Measurements from ENCODE around the gene AGPAT3. TPM values are rescaled to one million over a fixed set of nuclear protein-coding genes. Genes with fewer than 3 reads are reported as not detected.

Gene AGPAT3
- total RNA-seq, 1 donor from 2014 or later, result 45.4 TPM

DNA sequence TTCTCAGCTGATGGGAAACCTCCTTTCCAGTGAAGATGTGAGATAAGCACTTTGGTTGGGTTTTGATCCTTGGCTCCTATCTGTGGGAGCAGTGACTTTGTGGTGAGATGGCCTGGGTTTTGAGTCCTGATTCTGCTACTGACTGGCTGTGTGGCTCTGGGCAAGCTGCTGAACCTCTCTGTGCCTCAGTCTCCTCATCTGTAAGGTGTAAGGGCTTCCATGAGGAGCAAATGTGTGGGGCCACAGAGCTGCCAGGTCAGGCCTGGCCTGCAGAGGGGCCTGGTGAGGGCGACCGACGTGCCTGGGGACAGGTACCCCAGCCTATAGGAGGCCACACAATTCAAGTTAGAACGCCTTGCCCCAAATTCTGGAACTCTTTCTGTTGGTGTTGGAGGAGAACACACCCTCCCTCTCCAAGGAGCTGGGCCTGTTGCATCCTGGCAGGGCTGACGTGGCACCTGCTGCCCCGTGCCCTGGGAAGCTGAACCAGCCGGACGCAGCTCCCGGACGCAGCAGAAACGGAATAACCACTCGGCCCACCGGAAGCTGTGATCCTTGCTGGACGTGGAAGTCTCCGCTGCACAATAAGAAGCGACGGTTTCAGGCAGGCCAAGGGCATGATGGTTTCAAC is 62.7 kb downstream of the AGPAT3 start:
- Mint-ChIP-seq H3K36me3 (ENCODE audit: low read depth) (no peaks in the 10 kb centered on the region), H3K27ac (ENCODE audit: unreplicated experiment) (no peak overlapping the region), H3K4me3 (ENCODE audit: unreplicated experiment) (no peak overlapping the region)

DNA sequence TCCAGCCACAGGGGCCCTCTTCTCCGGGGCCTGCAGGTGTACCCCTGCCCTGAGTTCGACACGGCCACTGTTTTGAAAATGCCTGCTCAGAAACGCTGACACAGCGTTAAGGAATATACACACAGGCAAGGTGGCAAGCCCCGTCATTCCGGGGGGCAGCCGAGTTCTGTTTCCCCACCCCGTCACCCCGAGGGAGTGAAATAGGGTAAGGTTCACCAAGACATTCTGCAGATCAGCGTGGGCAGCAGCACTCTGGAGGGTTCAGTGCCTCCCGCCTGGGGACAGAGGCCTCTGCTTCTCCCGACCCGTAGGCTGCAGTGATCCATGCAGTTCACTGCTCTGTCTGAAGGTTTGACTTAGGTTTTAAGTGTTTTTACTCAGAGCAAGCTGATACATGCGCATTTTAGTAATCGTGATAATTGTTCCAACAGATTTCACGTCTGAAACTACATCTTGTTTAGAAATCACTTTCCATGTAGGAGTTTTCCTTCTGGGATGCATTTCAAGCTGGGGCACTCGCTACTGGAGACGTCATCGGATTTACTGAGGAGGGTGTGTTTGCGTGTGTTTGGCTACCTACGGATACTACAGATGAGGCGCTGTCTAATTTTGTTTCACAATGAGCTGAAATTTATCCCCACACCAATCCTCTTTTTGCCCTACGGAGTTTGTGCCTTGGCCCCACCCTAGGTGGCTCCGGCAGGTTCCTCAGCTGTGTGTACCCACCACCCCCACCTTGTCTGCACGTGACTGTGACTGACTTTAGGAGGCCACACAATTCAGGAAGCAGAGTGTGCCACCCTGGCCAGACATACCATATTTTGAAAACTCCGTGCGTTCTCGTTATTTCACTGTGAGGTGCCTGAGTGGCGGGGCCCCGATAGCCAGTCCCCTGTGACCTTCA is 63.5 kb downstream of the AGPAT3 start:
- no peaks in the 10 kb centered on the region for H3K27me3 Mint-ChIP-seq (ENCODE audit: low read depth)
- no peak for TF ChIP-seq CTCF (IDR thresholded peaks at IDR 0.05)
- no peak overlapping the region for H3K27ac Mint-ChIP-seq (ENCODE audit: unreplicated experiment)
- DNase-seq (ENCODE audit: low spot score), result no peak
- no peaks in the 10 kb centered on the region for H3K36me3 Mint-ChIP-seq (ENCODE audit: low read depth)
- H3K4me3 Mint-ChIP-seq (ENCODE audit: unreplicated experiment), result no peak overlapping the region
- no peaks in the 10 kb centered on the region for H3K9me3 Mint-ChIP-seq (ENCODE audit: low read depth)
- peaks cover 3% of the 10 kb centered on the region for H3K4me1 Mint-ChIP-seq (ENCODE audit: low read depth)

More for the DNA sequence above, 62.7 kb downstream of the AGPAT3 start:
- no peaks in the 10 kb centered on the region for H3K9me3 Mint-ChIP-seq (ENCODE audit: low read depth)
- peaks cover 8% of the 10 kb centered on the region for H3K4me1 Mint-ChIP-seq (ENCODE audit: low read depth)
- no peak for TF ChIP-seq CTCF (IDR thresholded peaks at IDR 0.05)
- H3K27me3 Mint-ChIP-seq (ENCODE audit: low read depth), result no peaks in the 10 kb centered on the region
- no peak for DNase-seq (ENCODE audit: low spot score)

DNA sequence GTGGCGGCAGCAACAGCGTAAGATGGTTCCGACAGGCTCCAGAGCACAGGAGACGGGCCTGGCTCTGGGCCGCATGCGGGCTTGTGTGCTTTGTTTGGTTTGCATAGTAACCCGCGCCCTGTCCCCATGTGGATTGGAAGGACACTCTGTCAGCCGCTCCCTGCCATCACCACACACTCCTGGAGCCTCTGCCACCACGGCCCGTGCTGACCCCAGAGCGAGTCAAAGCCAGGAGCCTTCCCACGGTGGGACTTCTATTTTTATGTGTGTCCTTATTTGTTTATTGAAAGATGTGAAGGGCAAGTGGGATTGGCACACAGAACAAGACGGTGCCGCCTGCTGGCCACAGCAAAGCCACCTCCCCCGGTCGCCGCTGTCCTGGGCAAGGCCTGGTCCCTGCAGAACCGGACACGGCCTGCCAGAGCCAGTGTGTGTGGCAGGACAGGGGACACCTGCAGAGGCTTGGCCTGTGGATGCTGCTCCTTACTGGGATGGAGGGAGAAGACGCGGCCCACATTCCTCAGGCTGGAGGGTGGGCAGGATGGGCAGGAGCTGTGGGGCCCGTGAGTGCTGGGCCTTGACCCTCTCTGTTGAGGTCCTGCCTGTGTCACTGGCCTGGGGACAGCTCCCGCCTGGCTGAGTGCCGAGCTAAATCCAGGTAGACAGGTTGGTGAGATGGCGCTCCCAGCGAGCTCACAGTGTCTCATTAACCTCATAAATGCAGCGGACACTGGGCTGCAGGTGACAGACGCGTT is 64.4 kb downstream of the AGPAT3 start:
- Mint-ChIP-seq H3K36me3 (ENCODE audit: low read depth) (no peaks in the 10 kb centered on the region), H3K4me3 (ENCODE audit: unreplicated experiment) (no peak overlapping the region), H3K4me1 (ENCODE audit: low read depth) (no peaks in the 10 kb centered on the region), H3K27ac (ENCODE audit: unreplicated experiment) (no peak overlapping the region), H3K9me3 (ENCODE audit: low read depth) (no peaks in the 10 kb centered on the region), H3K27me3 (ENCODE audit: low read depth) (no peaks in the 10 kb centered on the region)
- peak; percentile 91 for DNase-seq (ENCODE audit: low spot score)
- TF ChIP-seq CTCF (IDR thresholded peaks at IDR 0.05), result no peak

DNA sequence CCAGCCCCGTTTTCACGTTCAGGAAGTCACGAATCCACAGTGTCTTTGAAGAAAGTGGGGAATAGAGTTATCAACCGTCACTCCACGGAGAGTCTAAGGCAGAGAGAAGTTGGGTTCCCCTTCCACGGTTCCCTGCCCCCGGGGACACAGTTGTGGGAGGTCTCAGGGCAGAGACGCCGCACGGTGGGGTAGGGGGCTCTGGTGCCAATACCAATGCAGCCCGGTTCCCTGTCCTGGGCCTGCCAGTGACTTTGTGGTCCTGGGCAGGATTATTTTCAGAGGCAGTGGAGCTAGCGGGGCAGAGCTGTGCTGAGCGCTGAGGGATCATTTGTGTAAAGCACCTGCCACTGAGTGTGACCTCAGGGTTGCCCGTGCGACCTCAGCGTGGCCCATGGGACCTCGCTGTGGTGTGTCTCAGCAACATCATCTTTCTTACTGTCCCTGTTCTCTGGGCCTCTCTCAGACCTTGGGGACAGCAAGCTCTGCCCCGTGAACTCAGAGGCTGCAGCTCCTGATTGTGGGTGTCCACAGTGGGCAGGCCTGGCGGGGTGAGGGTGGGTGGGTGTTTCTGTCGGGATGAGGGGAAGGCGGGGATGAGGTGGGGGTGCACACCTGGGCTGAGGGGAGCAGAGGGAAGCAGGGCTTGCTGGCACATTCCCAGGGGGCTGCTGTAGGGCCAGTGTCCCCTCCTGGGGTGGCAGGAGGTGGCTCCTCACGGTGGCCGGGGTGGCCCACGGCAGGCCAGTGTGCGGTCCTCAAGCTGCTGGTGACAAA is 65.2 kb downstream of the AGPAT3 start:
- no peaks in the 10 kb centered on the region for H3K9me3 Mint-ChIP-seq (ENCODE audit: low read depth)
- no peak overlapping the region for H3K4me3 Mint-ChIP-seq (ENCODE audit: unreplicated experiment)
- no peaks in the 10 kb centered on the region for H3K27me3 Mint-ChIP-seq (ENCODE audit: low read depth)
- no peak overlapping the region for H3K27ac Mint-ChIP-seq (ENCODE audit: unreplicated experiment)
- DNase-seq (ENCODE audit: low spot score), result peak; percentile 81
- H3K36me3 Mint-ChIP-seq (ENCODE audit: low read depth), result no peaks in the 10 kb centered on the region
- no peaks in the 10 kb centered on the region for H3K4me1 Mint-ChIP-seq (ENCODE audit: low read depth)
- TF ChIP-seq CTCF (IDR thresholded peaks at IDR 0.05), result no peak
